ENCODE data around the gene PTGFRN. TPM values are rescaled to one million over a fixed set of nuclear protein-coding genes. Genes with fewer than 3 reads are reported as not detected.

PTGFRN gene
- polyA plus RNA-seq, 1 donor (not counting 4 experiments of a cell fraction or from before 2014, with no cell fraction given), result 177 TPM

- Histone ChIP-seq H3K36me3 (ENCODE audit: control insufficient read depth in 2 of 2, extremely low read depth in 1 of 2, insufficient read depth in 2 of 2, low read length in 2 of 2) (peaks cover 0 to 1% of the 10 kb centered on the region in 2 experiments), H3K4me1 (ENCODE audit: control insufficient read depth, extremely low read depth, insufficient read depth, low read length) (peaks cover 17% of the 10 kb centered on the region), H3K79me2 (ENCODE audit: control insufficient read depth, insufficient read depth, low read length) (no peaks in the 10 kb centered on the region), H3K9me3 (ENCODE audit: control insufficient read depth, low read depth, low read length) (no peaks in the 10 kb centered on the region), H3K4me3 (ENCODE audit: control insufficient read depth in 2 of 3, extremely low read depth in 1 of 3, insufficient read depth in 2 of 3, low read depth in 1 of 3, low read length in 3 of 3) (no peak overlapping the region), H3K27me3 (ENCODE audit: control insufficient read depth, extremely low read depth, insufficient read depth, low read length) (no peaks in the 10 kb centered on the region), H3K9ac (ENCODE audit: control insufficient read depth, extremely low read depth, insufficient read depth, low read length) (no peak overlapping the region), H3K4me2 (ENCODE audit: control insufficient read depth, extremely low read depth, insufficient read depth, low read depth, low read length) (no peak overlapping the region), H2AFZ (ENCODE audit: control insufficient read depth, low read length) (no peak overlapping the region), H3K9me1 (ENCODE audit: control insufficient read depth, extremely low read depth, insufficient read depth, low read length) (no peaks in the 10 kb centered on the region), H4K20me1 (ENCODE audit: control insufficient read depth, extremely low read depth, insufficient read depth, low read length) (no peaks in the 10 kb centered on the region), H3K27ac (ENCODE audit: control insufficient read depth, insufficient read depth, low read length) (no peak overlapping the region)
- dilution Hi-C loops (cut with MboI; ENCODE audit: extremely low pct_ligation_motif_present, low sequenced_read_pairs), result no loop called here
- FAIRE-seq, result no peak
- TF ChIP-seq EZH2 (IDR thresholded peaks at IDR 0.05; ENCODE audit: low read length) (no peak), CTCF (optimal IDR thresholded peaks at IDR 0.05 in 1 of 3, IDR thresholded peaks at IDR 0.05 in 1 of 3, conservative IDR thresholded peaks at IDR 0.05 in 1 of 3; ENCODE audit: extremely low read depth in 1 of 3, insufficient read depth in 2 of 3, low read length in 3 of 3) (no peak)
- DNase-seq (ENCODE audit: low read depth, low spot score), result no peak
Measured at GRCh38 chr1:116997636-116998035, 87.9 kb downstream of the PTGFRN start.

- peak; percentile 55 for FAIRE-seq
- no peak overlapping the region for H3K4me3 ChIP-seq (ENCODE audit: control insufficient read depth in 2 of 3, extremely low read depth in 1 of 3, insufficient read depth in 2 of 3, low read depth in 1 of 3, low read length in 3 of 3)
- no peak for DNase-seq (ENCODE audit: low read depth, low spot score)
- no peak overlapping the region for H3K4me2 ChIP-seq (ENCODE audit: control insufficient read depth, extremely low read depth, insufficient read depth, low read depth, low read length)
- H3K9me1 ChIP-seq (ENCODE audit: control insufficient read depth, extremely low read depth, insufficient read depth, low read length), result no peaks in the 10 kb centered on the region
- no peaks in the 10 kb centered on the region for H3K9me3 ChIP-seq (ENCODE audit: control insufficient read depth, low read depth, low read length)
- TF ChIP-seq CTCF (optimal IDR thresholded peaks at IDR 0.05 in 1 of 3, IDR thresholded peaks at IDR 0.05 in 1 of 3, conservative IDR thresholded peaks at IDR 0.05 in 1 of 3; ENCODE audit: extremely low read depth in 1 of 3, insufficient read depth in 2 of 3, low read length in 3 of 3) (no peak), EZH2 (IDR thresholded peaks at IDR 0.05; ENCODE audit: low read length) (no peak)
- H3K4me1 ChIP-seq (ENCODE audit: control insufficient read depth, extremely low read depth, insufficient read depth, low read length), result peaks cover 17% of the 10 kb centered on the region
- no peaks in the 10 kb centered on the region for H3K79me2 ChIP-seq (ENCODE audit: control insufficient read depth, insufficient read depth, low read length)
- no peak overlapping the region for H3K27ac ChIP-seq (ENCODE audit: control insufficient read depth, insufficient read depth, low read length)
- no peaks in the 10 kb centered on the region for H4K20me1 ChIP-seq (ENCODE audit: control insufficient read depth, extremely low read depth, insufficient read depth, low read length)
- dilution Hi-C loops (cut with MboI; ENCODE audit: extremely low pct_ligation_motif_present, low sequenced_read_pairs), result no loop called here
- no peak overlapping the region for H2AFZ ChIP-seq (ENCODE audit: control insufficient read depth, low read length)
- no peaks in the 10 kb centered on the region for H3K27me3 ChIP-seq (ENCODE audit: control insufficient read depth, extremely low read depth, insufficient read depth, low read length)
- no peak overlapping the region for H3K9ac ChIP-seq (ENCODE audit: control insufficient read depth, extremely low read depth, insufficient read depth, low read length)
- no peaks in the 10 kb centered on the region for H3K36me3 ChIP-seq (ENCODE audit: control insufficient read depth in 2 of 2, extremely low read depth in 1 of 2, insufficient read depth in 2 of 2, low read length in 2 of 2)
Measured at GRCh38 chr1:116999596-116999995, 89.9 kb downstream of the PTGFRN start.

All from keratinocyte (primary cell).